HG03103 (cell line): Measurements from ENCODE around the gene ZCCHC7.
"Not testable (repeated sequence)": the region's sequence is repeated elsewhere in the genome, so short reads cannot be mapped to it uniquely, and the experiment has no call there.

Experiments used
- ATAC-seq: cut with Tn5 transposase; IDR thresholded peaks from one replicate; pipeline ENCODE4 v1.9.1; 2021; ENCODE audit warnings: low read depth; ENCODE audit not compliant: unreplicated experiment

ZCCHC7 gene

DNA sequence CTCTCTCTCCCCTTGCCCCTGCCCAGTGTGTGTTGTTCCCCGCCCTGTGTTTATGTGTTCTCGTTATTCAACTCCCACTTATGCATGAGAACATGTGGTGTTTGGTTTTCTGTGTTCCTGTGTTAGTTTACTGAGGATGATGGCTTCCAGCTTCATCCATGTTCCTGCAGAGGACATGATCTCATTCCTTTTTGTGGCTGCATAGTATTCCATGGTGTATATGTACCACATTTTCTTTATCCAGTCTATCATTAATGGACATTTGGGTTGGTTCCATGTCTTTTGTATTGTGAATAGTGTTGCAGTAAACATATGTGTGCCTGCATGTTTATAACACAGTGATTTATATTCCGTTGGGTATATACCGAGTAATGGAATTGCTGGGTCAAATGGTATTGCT is 83.1 kb downstream of the ZCCHC7 start:
- not testable (repeated sequence) for ATAC-seq

DNA sequence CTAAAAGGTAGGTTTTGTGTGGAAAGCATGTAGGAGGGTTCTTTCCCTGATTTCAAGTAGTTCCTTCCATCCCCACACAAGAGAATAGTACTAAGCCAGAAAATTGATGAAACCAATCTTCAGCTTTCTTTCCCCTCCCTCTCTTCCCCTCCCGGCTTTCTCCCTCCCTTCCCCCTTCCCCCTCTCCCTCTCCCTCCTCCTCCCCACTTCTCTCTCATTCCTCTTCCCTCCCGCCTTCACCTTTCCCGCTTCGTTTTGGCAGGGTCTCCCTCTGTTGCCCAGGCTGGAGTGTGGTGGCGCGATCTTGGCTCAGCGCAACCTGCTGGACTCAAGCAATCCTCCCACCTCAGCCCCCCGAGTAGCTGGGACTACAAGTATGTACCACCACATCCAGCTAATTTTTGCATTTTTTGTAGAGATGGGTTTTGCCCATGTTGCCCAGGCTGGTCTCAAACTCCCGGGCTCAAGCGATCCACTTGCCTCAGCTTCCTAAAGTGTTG is 85.8 kb downstream of the ZCCHC7 start:
- no peak for ATAC-seq

DNA sequence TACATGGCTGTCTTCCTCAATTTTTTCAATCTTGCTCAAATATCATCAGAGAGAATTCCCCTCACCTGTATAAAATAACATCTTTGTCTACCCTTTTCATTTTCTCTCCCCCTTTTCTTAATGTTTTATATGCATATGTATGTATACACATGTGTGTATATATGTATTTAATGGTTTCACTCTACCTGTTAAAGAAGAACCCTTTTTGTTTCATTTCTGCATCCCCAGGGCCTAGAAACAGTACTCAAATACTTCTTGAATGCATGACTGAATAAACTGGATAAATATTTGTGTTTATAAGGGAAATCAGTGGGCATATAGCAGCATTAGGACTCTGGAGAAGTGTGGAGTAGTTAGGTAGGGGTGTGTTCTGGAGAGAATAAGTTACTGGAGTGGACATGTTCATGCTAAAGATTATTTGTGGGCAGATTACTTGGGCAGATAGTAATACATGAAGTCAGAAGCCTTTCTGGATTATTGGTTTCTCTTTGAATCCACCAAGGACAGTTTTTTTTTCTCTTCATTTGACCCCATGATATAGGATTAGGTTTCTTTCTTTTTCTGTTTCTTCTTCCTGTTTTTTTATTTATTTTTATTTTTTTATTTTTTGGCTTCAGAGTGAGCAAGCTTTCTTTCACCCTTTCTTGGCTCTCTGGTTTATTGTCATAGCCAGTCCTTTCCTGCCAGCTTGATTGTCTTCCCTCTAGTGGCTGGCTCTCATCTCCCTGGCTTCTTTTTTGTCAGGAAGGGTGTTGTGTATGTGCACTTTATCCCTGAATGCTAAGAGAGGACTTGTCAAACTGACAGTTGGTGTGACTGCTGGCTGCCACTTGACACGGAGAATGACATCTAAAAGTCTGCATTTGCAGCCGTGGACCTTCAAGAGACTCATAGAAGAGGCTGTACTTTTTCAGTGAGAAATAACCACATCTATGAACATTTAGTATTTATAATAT is 89.3 kb downstream of the ZCCHC7 start:
- no peak for ATAC-seq

DNA sequence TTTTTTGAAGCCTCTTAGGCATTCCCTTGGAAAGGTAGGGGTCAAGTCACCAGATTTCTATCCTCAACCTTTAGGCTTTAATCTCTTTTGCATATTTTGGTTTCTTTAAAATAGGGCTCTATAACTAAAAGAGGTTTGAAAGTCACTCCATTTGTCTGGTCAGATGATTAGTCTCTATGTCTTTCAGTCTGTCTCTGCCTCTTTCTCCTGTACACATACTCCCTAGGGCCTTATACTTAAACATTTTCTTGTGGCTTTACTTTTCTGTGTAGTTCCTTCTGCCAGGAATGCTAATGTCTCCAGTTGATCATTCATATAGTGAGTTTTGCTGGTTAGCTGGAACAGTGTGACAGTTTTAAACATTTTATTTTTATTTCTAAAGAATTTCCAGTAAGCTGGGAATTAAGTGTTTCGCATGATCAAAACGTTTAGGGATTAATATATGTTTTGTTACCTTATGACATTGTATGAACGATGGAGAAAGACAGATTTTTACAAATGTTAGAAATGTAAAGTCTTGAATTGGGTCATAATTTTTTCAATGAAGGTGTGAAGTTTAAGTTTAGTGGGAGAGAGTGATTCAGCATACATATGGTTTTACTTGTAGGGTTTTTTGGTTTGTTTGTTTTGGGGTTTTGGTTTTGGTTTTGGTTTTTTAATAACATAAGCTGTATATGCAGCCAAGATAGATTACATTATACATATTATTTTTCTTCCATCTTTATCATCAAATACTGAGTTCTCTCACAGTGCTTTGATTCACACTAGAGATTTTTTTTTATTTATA is 90.6 kb downstream of the ZCCHC7 start:
- no peak for ATAC-seq

DNA sequence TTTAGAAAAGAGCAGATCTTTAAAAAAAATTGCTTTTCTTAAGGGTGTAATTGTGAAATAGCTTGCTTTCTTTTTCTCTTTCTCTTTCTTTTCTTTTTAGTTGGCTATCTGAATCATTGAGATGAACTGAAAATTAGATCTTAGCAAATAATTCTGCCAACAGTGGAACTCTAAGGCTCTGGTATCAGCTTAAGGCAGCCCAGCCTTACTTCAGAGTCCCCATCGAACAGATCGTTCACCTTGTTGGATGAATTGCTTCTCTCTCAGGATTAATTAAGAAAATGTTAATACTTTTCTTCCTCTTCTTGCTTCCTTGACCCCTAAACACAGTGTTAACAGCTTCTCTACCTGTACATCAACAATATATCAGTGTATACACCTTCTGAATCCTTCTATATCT is 92.1 kb downstream of the ZCCHC7 start:
- ATAC-seq, result no peak

DNA sequence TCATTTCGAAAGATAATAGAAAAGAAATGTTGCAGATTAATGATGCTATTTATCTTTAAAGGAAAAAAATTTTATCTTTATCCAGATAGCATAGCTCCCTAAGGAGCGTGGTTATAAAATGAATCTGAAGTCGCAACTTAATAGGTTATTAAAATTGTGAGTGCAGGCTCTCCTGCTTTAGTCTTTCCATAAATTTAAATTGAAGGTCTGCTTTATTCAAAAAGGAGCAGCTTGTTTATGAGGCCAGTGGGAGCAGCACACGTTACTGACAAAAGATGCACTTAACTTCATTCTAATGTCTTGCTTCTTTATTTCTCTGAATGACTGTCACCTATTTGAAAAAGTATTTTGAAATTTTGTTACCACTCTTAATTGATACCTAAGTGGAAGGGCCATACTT is 95.0 kb downstream of the ZCCHC7 start:
- no peak for ATAC-seq

DNA sequence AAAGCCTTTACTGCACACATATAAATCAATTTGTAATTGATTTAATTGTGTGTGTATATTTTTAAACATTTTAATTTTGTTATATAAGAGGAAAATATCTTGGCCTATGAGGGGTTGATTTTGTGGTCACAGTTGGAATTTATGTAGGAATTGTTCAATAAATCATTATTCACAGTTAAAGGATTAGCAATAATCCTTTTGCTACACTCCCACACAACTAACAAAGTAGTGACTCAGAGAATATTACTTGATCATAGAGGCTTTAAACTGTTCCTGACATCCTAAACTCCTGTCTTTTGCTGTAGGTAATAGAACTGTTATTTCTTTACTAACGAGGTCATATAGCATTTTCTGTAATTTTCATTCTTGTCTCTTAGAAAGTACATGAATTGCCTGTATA is 95.5 kb downstream of the ZCCHC7 start:
- ATAC-seq, result no peak

DNA sequence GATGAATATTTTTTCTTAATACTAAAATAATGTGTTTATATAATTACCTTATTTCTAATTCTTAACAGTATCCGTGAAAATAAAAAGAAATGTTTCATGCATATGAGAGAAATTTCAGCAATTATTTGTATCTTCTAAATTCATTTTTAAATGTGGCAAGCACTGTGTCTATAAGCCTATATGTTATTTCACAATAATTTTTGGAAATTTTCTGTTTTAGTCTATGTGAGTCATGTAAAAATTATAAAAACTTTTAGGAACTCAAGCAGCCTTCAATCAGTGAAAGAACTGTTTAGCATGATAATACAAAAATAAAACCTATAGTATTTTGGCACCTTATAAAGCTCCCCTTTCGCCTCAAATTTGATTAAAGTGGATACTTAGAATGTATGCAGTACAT is 96.8 kb downstream of the ZCCHC7 start:
- ATAC-seq, result no peak

DNA sequence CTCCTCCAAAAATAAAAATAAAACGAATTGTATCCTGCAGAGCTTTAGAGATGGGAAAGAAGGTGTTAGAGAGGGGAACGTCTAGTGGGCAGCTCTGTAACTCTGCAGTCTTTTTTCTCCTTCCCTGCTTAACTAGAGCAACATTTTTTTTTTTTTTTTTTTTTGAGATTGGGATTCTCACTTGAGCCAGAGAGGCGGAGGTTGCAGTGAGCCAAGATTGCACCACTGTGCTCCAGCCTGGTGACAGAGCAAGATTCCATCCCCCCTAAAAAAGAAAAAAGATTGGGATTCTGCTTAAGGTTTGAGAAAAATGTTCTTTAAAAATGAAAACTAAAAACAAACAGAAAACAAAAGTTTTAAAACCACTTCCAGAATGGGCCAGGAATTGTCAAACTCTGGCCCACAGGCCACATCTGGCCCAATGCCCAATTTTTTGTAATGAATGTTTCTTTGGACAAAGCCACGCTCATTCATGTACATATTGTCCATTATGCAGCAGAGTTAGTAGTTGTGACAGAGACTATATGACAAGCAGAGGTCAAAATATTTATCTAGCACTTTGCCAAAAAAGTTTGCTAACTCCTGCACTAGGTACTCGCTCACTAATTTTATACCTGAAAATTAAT is 98.5 kb downstream of the ZCCHC7 start:
- no peak for ATAC-seq

DNA sequence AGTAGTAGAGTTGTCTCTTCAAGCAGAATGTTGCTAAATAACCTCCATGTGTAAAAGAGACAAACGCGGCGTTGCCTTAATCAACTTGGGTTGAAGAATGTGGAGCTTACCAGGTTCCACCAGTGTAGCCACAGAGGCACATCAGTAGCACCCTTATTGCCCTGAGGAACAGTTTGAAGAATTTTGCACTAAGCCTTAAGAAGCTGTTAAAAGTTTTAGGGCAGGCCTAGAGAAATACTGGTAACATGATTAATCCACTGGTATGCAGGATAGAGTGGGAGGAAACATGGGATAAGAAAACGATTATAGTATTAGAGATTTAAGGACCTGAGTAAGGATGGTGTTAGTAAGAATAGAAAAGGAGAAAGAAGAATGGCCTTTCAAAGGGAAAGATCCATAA is 100.6 kb downstream of the ZCCHC7 start:
- ATAC-seq, result no peak

DNA sequence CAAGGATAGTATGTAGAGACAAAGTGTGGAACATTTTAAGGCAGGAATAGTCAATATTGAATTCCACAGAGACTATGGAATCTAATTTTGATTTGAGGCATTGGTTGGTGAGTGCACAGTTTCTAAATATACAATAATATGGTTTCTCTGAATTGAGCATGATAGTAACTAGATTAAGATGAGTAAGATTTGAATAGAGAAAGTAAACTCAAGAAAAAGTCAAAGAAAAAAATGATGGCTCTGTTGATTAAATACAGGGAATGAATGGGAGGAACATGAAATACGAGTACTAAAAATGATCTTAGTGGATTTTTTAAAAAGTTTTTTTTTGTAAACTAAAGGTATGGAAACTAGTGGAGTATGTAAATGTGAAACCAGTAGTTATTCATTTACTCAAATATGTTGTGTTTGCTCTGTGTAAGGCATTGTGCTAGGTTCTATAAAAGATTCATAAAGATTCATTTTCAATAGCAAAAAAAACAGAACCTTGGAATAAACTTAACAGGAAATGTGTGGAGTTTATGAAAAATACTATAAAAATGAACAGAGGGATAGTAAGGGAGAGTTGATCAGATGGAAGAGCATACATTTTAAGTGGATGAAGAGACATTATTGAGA is 101.2 kb downstream of the ZCCHC7 start:
- no peak for ATAC-seq

DNA sequence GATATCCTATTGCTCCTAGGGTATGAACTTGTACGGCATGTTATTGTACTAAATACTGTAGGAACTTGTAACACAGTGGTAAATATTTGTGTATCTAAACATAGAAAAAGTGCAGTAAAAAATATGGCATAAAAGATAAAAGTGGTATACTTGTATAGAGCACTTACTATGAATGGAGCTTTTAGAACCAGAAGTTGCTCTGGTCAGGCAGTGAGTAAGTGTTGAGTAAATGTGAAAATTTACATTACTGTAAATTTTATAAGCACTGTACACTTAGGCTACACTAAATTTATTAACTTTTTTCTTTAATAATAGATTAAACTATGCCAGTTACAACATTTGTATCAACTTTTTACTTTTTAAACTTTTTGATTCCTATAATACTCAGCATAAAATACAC is 109.1 kb downstream of the ZCCHC7 start:
- ATAC-seq, result no peak

DNA sequence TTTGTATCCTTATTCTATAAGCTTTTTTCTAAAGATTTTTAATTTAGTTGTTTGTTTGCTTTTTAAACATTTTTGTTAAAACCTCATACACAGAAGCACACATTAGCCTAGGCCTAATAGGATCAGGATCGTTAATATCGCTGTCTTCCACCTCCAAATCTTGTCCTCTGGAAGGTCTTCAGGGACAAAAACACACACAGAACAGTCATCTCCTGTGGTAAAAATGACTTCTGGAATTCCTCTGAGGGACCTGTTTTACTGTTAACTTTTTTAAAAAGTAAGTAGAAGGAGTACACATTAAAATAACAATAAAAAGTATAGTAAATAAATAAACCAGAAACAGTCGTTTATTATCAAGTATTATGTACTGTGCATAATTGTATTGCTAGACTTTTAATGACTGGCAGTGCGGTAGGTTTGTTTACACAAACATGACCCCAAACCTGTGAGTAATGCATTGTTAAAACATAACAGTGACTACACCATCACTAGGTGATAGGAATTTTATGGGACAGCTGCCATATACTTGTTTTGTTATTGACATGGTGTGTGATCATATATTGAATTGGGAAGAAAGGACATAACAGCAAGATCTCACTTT is 109.6 kb downstream of the ZCCHC7 start:
- no peak for ATAC-seq

DNA sequence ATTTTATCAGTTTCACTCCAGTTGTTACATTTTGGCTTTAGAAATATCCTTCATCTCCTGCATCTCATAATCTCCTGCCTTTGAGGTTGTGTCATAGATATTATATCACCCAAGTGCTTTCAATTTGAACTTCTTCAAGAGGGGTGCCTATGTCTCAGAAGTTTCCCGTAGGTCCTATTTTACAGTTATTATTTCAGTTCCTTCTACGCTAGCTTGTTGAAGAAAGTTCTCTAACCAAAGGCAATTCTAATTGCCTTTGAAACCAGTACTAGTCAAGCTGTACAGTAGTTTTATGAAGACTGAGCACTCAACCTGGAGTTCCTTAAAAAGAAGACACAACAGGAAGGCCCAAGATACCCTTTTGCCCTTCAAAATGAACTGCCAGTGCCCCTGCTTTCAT is 116.4 kb downstream of the ZCCHC7 start:
- ATAC-seq, result no peak

DNA sequence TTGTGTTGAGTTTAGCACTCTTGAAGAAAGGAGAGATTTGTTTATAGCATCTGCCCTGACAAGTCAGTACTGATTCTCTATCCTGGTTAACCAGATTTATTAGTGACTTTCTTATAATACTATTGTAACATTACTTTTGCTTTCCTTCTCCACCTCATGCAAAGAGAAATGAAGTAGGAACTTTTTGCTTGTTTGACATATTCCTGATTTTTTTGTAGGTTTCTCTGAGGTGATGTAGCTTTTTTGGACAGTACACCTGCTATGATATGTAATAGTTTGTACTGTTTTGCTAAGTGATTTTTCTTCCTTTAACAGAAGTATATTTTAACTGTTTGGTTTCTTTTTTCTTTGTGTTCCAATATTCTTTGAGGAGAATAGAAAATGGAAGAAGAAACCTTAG is 117.7 kb downstream of the ZCCHC7 start:
- no peak for ATAC-seq

DNA sequence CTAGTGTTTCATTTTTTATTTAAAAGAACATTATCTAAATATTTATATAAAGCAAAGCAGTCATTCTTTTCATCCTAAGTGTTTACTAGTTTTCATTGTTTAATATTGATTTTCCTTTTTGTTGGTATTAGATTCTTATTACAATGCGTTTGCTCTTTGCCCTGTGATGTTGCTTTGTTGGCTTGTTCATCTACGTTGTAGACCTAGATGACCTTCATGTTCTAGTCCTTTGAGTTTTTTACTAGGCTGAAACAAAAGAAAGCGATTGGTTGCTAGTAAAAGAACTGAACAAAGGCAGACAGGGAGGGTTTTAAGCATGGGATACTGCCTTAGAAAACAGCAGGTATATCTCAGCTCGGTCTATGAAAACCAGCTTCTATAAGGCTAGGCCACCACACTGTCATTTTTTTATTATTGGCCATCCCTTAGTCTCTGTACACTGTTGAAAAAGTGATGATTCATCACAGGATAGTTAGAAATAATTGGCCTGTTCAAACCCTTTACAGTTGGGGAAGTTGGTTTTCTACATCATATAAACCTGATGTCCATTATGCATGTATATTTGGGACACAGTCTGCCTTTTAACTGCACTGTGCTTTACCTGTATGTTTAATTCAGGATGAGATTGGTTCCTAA is 119.0 kb downstream of the ZCCHC7 start:
- no peak for ATAC-seq

DNA sequence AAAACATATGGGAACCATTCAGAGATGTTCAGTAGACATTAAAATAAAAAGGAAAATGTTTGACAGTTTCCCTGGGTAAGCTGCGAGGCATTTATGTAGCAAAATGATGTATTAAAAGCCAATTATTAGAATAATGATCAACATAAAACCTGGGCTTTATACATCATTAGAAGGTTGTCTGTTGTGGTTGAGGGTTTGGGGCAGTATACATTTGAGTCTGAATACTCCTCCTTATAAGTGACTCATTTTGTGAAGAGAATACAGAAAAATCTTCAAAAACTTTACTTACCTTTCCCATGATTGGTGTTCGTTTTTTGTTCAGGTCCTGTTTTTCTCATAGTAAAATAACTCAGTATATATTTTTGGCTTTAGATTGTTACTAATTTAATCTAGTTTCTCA is 119.5 kb downstream of the ZCCHC7 start:
- no peak for ATAC-seq

DNA sequence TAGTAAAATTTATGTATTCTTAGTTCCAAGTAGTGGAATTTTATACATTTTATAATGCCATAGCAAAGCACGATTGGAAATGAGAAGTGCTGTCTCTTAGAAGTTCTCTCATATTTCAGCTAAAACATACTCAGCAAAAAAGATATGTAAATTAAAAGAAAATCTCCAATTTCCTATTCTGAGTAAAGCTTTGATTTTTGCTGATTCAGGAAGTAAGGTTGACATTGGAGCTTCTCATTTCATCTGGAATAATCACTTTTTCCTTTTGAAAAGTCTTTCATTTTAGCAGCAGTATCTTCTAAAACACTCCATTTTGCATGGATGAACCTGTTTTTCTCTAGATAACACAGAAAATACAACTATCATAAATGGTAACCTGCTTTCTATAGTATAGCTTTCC is 121.0 kb downstream of the ZCCHC7 start:
- no peak for ATAC-seq

DNA sequence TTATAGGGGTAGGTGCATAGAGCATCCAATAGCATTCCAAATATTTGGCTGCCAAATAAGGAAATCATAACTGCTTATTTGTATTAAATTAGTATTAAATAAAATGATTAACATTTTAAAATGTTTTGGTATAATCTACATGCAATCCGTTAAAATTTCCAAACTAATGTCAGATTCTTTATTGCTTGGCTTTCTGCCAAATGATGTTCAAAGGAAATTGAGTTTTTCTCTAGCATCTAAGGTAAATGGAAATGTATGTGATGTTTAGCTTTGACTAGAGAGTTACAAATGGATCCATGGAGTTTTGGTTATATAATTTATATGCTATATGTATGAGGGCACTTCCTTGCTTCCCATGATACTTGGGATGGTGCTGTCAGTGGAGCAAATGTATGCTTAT is 121.7 kb downstream of the ZCCHC7 start:
- no peak for ATAC-seq
